Dedifferentiated amniotic fluid mesenchymal stem cell (primary cell): Measurements from ENCODE around the gene TMEFF2.

Source experiments
- DNase-seq: peaks from one replicate; pipeline ENCODE4 v3.0.0-alpha.2; 2016; ENCODE audit errors: extremely low spot score

The TMEFF2 gene

GRCh38 chr2:192013211-192013610 is 181.5 kb downstream of the TMEFF2 start:
- DNase-seq = no peak

- peak; percentile 26 for DNase-seq
These were observed 183.5 kb downstream of the TMEFF2 start for GRCh38 chr2:192011196-192011595.

GRCh38 chr2:192010073-192010472 is 184.7 kb downstream of the TMEFF2 start:
- DNase-seq = peak; percentile 66

- no peak for DNase-seq
These were observed 187.0 kb downstream of the TMEFF2 start for GRCh38 chr2:192007581-192008228.

- DNase-seq = no peak
These were observed 189.5 kb downstream of the TMEFF2 start for GRCh38 chr2:192005211-192005610.

- no peak for DNase-seq
These were observed 190.4 kb downstream of the TMEFF2 start for GRCh38 chr2:192004188-192004963.

GRCh38 chr2:192002418-192002817 is 192.3 kb downstream of the TMEFF2 start:
- no peak for DNase-seq

GRCh38 chr2:192000196-192000980 is 194.3 kb downstream of the TMEFF2 start:
- DNase-seq = no peak

- DNase-seq = no peak
These were observed 195.5 kb downstream of the TMEFF2 start for GRCh38 chr2:191999101-191999841.

GRCh38 chr2:191995285-191995684 is 199.4 kb downstream of the TMEFF2 start:
- no peak for DNase-seq

GRCh38 chr2:191994749-191995148 is 200.0 kb downstream of the TMEFF2 start:
- DNase-seq = no peak

- no peak for DNase-seq
These were observed 203.3 kb downstream of the TMEFF2 start for GRCh38 chr2:191991442-191991841.

GRCh38 chr2:191985740-191986139 is 209.0 kb downstream of the TMEFF2 start:
- DNase-seq = no peak

- DNase-seq = no peak
These were observed 211.1 kb downstream of the TMEFF2 start for GRCh38 chr2:191983591-191983990.

- no peak for DNase-seq
These were observed 211.5 kb downstream of the TMEFF2 start for GRCh38 chr2:191983186-191983585.

- no peak for DNase-seq
These were observed 213.0 kb downstream of the TMEFF2 start for GRCh38 chr2:191981706-191982105.

- DNase-seq = no peak
These were observed 214.2 kb downstream of the TMEFF2 start for GRCh38 chr2:191980483-191980882.

GRCh38 chr2:191979221-191979730 is 215.5 kb downstream of the TMEFF2 start:
- no peak for DNase-seq

GRCh38 chr2:191977754-191978153 is 217.0 kb downstream of the TMEFF2 start:
- DNase-seq = no peak

GRCh38 chr2:191976436-191976835 is 218.3 kb downstream of the TMEFF2 start:
- DNase-seq = peak; percentile 26

- no peak for DNase-seq
These were observed 220.1 kb downstream of the TMEFF2 start for GRCh38 chr2:191974676-191975075.

GRCh38 chr2:191970867-191971266 is 223.9 kb downstream of the TMEFF2 start:
- no peak for DNase-seq
